IMR-90 (cell line): ENCODE results near the gene CCNJL. TPM values are rescaled to one million over a fixed set of nuclear protein-coding genes. Genes with fewer than 3 reads are reported as not detected.

Source experiments
- ATAC-seq: fragments of 200-7000 bp; cut with Tn5 transposase; 2 replicates; pipeline ENCODE4 v1.9.1; 2020; ENCODE audit warnings: low read depth, mild to moderate bottlenecking, moderate library complexity
- BruUV-seq: library from RNA; stranded (reverse); fragments of 400-500 nt; replicated peaks from 2 replicates; lab custom pipeline; 2021; lab: Mats Ljungman, UMichigan
- CTCF ChIA-PET: fragments of 300-600 bp; formaldehyde crosslinking; extraction: SDS; loops from one replicate; lab custom pipeline; 2021; ENCODE audit warnings: antibody characterized with exemption; lab: Yijun Ruan, JAX
- POLR2A ChIA-PET: fragments of 300-600 bp; sonication (Branson Sonifier 250); formaldehyde crosslinking; loops from one replicate; lab custom pipeline; 2022; ENCODE audit warnings: antibody characterized with exemption; ENCODE audit not compliant: unreplicated experiment; lab: Charles Lee
- DNase-seq: peaks from one replicate; pipeline ENCODE4 v3.0.0; 2013
- H2AFZ ChIP-seq: replicated peaks from 2 replicates; pipeline ENCODE3; 2013; ENCODE audit warnings: low read length, mild to moderate bottlenecking; ENCODE audit not compliant: poor library complexity
- H2AK5ac ChIP-seq: 2 replicates; pipeline ENCODE4 v1.6.1; 2013; ENCODE audit warnings: low read depth, low read length, inconsistent platforms
- H2AK9ac ChIP-seq: replicated peaks from 2 replicates; pipeline ENCODE3; 2013; ENCODE audit warnings: mild to moderate bottlenecking, low read depth, low read length, moderate library complexity; ENCODE audit not compliant: poor library complexity
- H2BK120ac ChIP-seq: 2 replicates; pipeline ENCODE4 v1.6.1; 2013; ENCODE audit warnings: low read depth, low read length, inconsistent platforms
- H2BK15ac ChIP-seq: 3 replicates; pipeline ENCODE4 v1.6.1; 2013; ENCODE audit warnings: low read depth, low read length, inconsistent platforms
- H2BK20ac ChIP-seq: 2 replicates; pipeline ENCODE4 v1.6.1; 2013; ENCODE audit warnings: low read depth, mild to moderate bottlenecking, inconsistent platforms, low read length, moderate library complexity
- H2BK5ac ChIP-seq: 2 replicates; pipeline ENCODE4 v1.6.1; 2013; ENCODE audit warnings: mild to moderate bottlenecking, low read depth, low read length, inconsistent platforms; ENCODE audit not compliant: poor library complexity, severe bottlenecking
- H3K14ac ChIP-seq: replicated peaks from 2 replicates; pipeline ENCODE4 v1.6.1; 2013; ENCODE audit warnings: low read depth, low read length, inconsistent platforms
- H3K18ac ChIP-seq: 2 replicates; pipeline ENCODE4 v1.6.1; 2013; ENCODE audit warnings: low read depth, low read length, control low read depth
- H3K23ac ChIP-seq: 2 replicates; pipeline ENCODE4 v1.6.1; 2013; ENCODE audit warnings: low read depth, low read length, inconsistent platforms
- H3K27ac ChIP-seq: 2 replicates; pipeline ENCODE4 v1.5.1; 2013; ENCODE audit warnings: mild to moderate bottlenecking, control low read depth, low read length; ENCODE audit not compliant: insufficient read depth
- H3K27me3 ChIP-seq: 2 replicates; pipeline ENCODE4 v1.6.1; 2013; ENCODE audit warnings: low read length; ENCODE audit not compliant: control insufficient read depth, insufficient read depth
- H3K36me3 ChIP-seq: 2 replicates; pipeline ENCODE4 v1.6.1; 2013; ENCODE audit warnings: low read length, mixed read lengths; ENCODE audit not compliant: control insufficient read depth, insufficient read depth
- H3K4ac ChIP-seq: 2 replicates; pipeline ENCODE4 v1.6.1; 2013; ENCODE audit warnings: low read depth, low read length, inconsistent platforms
- H3K4me1 ChIP-seq: 2 replicates; pipeline ENCODE4 v1.6.1; 2013; ENCODE audit warnings: low read length, mixed read lengths; ENCODE audit not compliant: control insufficient read depth, insufficient read depth
- H3K4me2 ChIP-seq: 2 replicates; pipeline ENCODE4 v1.6.1; 2013; ENCODE audit warnings: low read depth, mild to moderate bottlenecking, control low read depth, low read length, moderate library complexity
- H3K4me3 ChIP-seq: 2 replicates; pipeline ENCODE4 v1.5.1; 2013; ENCODE audit warnings: low read depth, mild to moderate bottlenecking, control low read depth, low read length, moderate library complexity; ENCODE audit not compliant: insufficient read depth
- H3K56ac ChIP-seq: 2 replicates; pipeline ENCODE4 v1.6.1; 2013; ENCODE audit warnings: low read length, inconsistent platforms; ENCODE audit not compliant: insufficient read depth; ENCODE audit errors: extremely low read depth
- H3K79me1 ChIP-seq, 2 experiments: 2 replicates each; pipeline ENCODE4 v1.6.1; 2013; ENCODE audit warnings: low read length in 2 of 2, inconsistent platforms in 1 of 2, low read depth in 1 of 2
- H3K9ac ChIP-seq: 2 replicates; pipeline ENCODE4 v1.6.1; 2013; ENCODE audit warnings: low read depth, low read length, control low read depth
- H3K9me1 ChIP-seq: 2 replicates; pipeline ENCODE4 v1.6.1; 2013; ENCODE audit warnings: low read length, inconsistent platforms; ENCODE audit not compliant: insufficient read depth
- H3K9me3 ChIP-seq: 2 replicates; pipeline ENCODE4 v1.6.1; 2013; ENCODE audit warnings: low read length; ENCODE audit not compliant: control insufficient read depth, insufficient read depth
- H4K20me1 ChIP-seq: 2 replicates; pipeline ENCODE4 v1.6.1; 2013; ENCODE audit warnings: low read length, inconsistent platforms; ENCODE audit not compliant: insufficient read depth
- H4K5ac ChIP-seq: 2 replicates; pipeline ENCODE4 v1.6.1; 2013; ENCODE audit warnings: mild to moderate bottlenecking, low read depth, low read length, control low read depth
- H4K8ac ChIP-seq, 2 experiments: 2 replicates each; pipeline ENCODE4 v1.6.1; 2013; ENCODE audit warnings: low read depth in 2 of 2, low read length in 2 of 2, control low read depth in 1 of 2, inconsistent platforms in 1 of 2
- H4K91ac ChIP-seq: 2 replicates; pipeline ENCODE4 v1.6.1; 2013; ENCODE audit warnings: low read depth, low read length, inconsistent platforms; ENCODE audit not compliant: insufficient read depth
- BHLHE40 ChIP-seq: fragments of 150-350 bp; IDR thresholded peaks from 2 replicates; pipeline ENCODE4 v1.6.1; 2016; ENCODE audit warnings: mild to moderate bottlenecking, low read depth, low read length
- CEBPB ChIP-seq: IDR thresholded peaks from 2 replicates; pipeline ENCODE4 v1.6.1; 2012; ENCODE audit warnings: low read depth, low read length, improper control_type of control experiment
- CHD1 ChIP-seq: IDR thresholded peaks from 2 replicates; pipeline ENCODE4 v1.6.1; 2012; ENCODE audit warnings: low read depth, low read length, improper control_type of control experiment
- CTCF ChIP-seq: conservative IDR thresholded peaks from 2 replicates; pipeline ENCODE4 v1.5.1; 2012; ENCODE audit warnings: mild to moderate bottlenecking, low read depth, low read length, improper control_type of control experiment
- FOS ChIP-seq: fragments of 150-350 bp; IDR thresholded peaks from 2 replicates; pipeline ENCODE4 v1.6.1; 2016; ENCODE audit warnings: low read depth, low read length
- MAZ ChIP-seq: IDR thresholded peaks from 2 replicates; pipeline ENCODE4 v1.6.1; 2012; ENCODE audit warnings: low read depth, mild to moderate bottlenecking, low read length, improper control_type of control experiment, moderate library complexity, borderline replicate concordance
- MXI1 ChIP-seq: IDR thresholded peaks from 2 replicates; pipeline ENCODE4 v1.6.1; 2012; ENCODE audit warnings: low read depth, mild to moderate bottlenecking, low read length, moderate library complexity, borderline replicate concordance
- NFE2L2 ChIP-seq: fragments of 150-350 bp; IDR thresholded peaks from 2 replicates; pipeline ENCODE4 v1.6.1; 2016; ENCODE audit warnings: low read depth, mild to moderate bottlenecking, low read length
- POLR2A ChIP-seq: IDR thresholded peaks from 2 replicates; pipeline ENCODE4 v1.6.1; 2012; ENCODE audit warnings: mild to moderate bottlenecking, low read depth, low read length
- RAD21 ChIP-seq: IDR thresholded peaks from 2 replicates; pipeline ENCODE4 v1.6.1; 2012; ENCODE audit warnings: low read length, improper control_type of control experiment
- RCOR1 ChIP-seq: IDR thresholded peaks from 2 replicates; pipeline ENCODE4 v1.6.1; 2012; ENCODE audit warnings: mild to moderate bottlenecking, low read length, improper control_type of control experiment; ENCODE audit not compliant: insufficient replicate concordance
- RFX5 ChIP-seq: IDR thresholded peaks from 2 replicates; pipeline ENCODE4 v1.8.0; 2012; ENCODE audit warnings: low read depth, mild to moderate bottlenecking, low read length, moderate library complexity
- SMC3 ChIP-seq: fragments of 150-350 bp; IDR thresholded peaks from 2 replicates; pipeline ENCODE4 v1.6.1; 2016; ENCODE audit warnings: low read depth, mild to moderate bottlenecking, antibody characterized with exemption, low read length, moderate library complexity
- WGBS, 2 experiments: methylation state at CpG; one replicate each; pipeline versions ENCODE4 v1.1.5 to v1.1.7; 2013; ENCODE audit warnings: missing lambda C conversion rate in 2 of 2; ENCODE audit not compliant: insufficient read length in 1 of 2; ENCODE audit errors: extremely low coverage in 2 of 2; 5-methylcytosine and 5-hydroxymethylcytosine counted together
- dilution Hi-C: fragments of 300-500 bp; cut with HindIII; formaldehyde crosslinking; loops from one replicate; pipeline ENCODE4 v1.14.3; 2018; ENCODE audit warnings: low sequenced_read_pairs; ENCODE audit not compliant: unreplicated experiment
- in situ Hi-C: fragments of 300-500 bp; cut with MboI; formaldehyde crosslinking; loops from 3 replicates; pipeline ENCODE4 v1.14.3; 2019; ENCODE audit warnings: low sequenced_read_pairs, inconsistent platforms, mixed read lengths
- intact Hi-C: fragments of 100-400 bp; cut with micrococcal nuclease; formaldehyde crosslinking; loops from 2 replicates; pipeline ENCODE4 v1.10.0; 2022
- polyA plus RNA-seq, 3 experiments: library from polyadenylated mRNA; depleted of rRNA; stranded (reverse); fragments of >200 nt; gene quantifications; 2 replicates each; pipeline ENCODE4 v1.2.3, GENCODE V29; 2012; ENCODE audit warnings: low replicate concordance in 1 of 3
- total RNA-seq: library from RNA; depleted of rRNA; stranded (reverse); fragments of >200 nt; gene quantifications from 2 replicates; pipeline ENCODE4 v1.2.3, GENCODE V29; 2012
- TF ChIP-seq, protein P1 (sequence below): fragments of 150-350 bp; IDR thresholded peaks from 2 replicates; pipeline ENCODE4 v1.6.1; 2016; ENCODE audit warnings: low read depth, mild to moderate bottlenecking, low read length, moderate library complexity, borderline replicate concordance
- TF ChIP-seq, protein P2 (sequence below): fragments of 150-350 bp; IDR thresholded peaks from 2 replicates; pipeline ENCODE4 v1.6.1; 2017; ENCODE audit warnings: mild to moderate bottlenecking, antibody characterized with exemption, low read length, low read depth

The CCNJL gene
- total and polyA plus RNA-seq, 2 of the 4 experiments (the other 2 are of a cell fraction): 2.0 to 3.8 TPM

DNA sequence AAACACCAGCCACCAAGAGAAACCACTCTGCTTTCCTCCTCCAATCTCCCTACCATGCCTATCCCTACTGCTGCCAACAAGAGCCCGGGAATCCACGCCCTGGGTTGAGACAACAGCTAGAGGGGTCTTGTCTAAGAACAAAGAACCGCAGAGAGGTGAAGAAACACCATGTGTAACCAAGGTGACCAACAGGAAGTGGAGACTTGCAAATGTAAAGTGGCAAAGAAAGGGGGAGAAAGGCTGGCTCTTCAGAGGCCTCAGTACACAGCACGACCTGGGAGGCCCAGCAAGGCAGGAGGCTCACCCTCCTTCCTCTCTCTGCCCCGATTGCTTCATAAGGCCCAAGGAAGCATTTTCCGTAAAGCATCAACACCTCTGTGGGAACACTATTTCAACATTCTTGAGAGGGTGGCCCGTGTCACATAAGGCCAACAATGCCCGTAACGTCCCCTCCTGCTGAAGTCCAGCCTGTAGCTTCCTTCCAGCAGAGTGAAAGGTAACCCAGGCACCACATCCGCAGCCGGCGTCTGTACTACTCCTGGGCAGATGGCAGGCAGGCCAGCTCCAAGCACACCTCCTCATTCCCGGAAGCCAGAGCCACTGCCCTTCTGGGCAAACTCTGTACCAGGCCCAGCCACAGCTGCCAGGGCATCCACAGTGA, 18.3 kb downstream of the CCNJL start:
- no peak overlapping the region for H2BK5ac ChIP-seq
- H3K23ac ChIP-seq: no peak overlapping the region
- TF ChIP-seq CHD1: no peak
- TF ChIP-seq, protein P1, sequence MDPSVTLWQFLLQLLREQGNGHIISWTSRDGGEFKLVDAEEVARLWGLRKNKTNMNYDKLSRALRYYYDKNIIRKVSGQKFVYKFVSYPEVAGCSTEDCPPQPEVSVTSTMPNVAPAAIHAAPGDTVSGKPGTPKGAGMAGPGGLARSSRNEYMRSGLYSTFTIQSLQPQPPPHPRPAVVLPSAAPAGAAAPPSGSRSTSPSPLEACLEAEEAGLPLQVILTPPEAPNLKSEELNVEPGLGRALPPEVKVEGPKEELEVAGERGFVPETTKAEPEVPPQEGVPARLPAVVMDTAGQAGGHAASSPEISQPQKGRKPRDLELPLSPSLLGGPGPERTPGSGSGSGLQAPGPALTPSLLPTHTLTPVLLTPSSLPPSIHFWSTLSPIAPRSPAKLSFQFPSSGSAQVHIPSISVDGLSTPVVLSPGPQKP: no peak
- no peak for TF ChIP-seq SMC3
- TF ChIP-seq CTCF: no peak
- no peak for TF ChIP-seq MXI1
- TF ChIP-seq NFE2L2: no peak
- TF ChIP-seq RCOR1: no peak
- TF ChIP-seq BHLHE40: no peak
- no peak for TF ChIP-seq CEBPB
- TF ChIP-seq FOS: no peak
- no peak for TF ChIP-seq POLR2A
- no peak for TF ChIP-seq MAZ
- TF ChIP-seq, protein P2, sequence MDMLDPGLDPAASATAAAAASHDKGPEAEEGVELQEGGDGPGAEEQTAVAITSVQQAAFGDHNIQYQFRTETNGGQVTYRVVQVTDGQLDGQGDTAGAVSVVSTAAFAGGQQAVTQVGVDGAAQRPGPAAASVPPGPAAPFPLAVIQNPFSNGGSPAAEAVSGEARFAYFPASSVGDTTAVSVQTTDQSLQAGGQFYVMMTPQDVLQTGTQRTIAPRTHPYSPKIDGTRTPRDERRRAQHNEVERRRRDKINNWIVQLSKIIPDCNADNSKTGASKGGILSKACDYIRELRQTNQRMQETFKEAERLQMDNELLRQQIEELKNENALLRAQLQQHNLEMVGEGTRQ: no peak
- TF ChIP-seq RFX5: no peak
- TF ChIP-seq RAD21: no peak
- H2AFZ ChIP-seq: no peak overlapping the region
- peaks cover 4% of the 10 kb centered on the region; the same call in 1 of the 2 replicates for H3K9me1 ChIP-seq
- no peak overlapping the region for H3K9ac ChIP-seq
- H3K4me2 ChIP-seq: no peak overlapping the region
- BruUV-seq: no TSS peak
- no peaks in the 10 kb centered on the region for H3K36me3 ChIP-seq
- no peak overlapping the region for H3K56ac ChIP-seq
- no peak overlapping the region for H2BK15ac ChIP-seq
- 74% methylated on average over 5 of the region's 13 CpGs; no CpG with 5 or more reads in 1 of the 2 experiments for WGBS, 2 experiments
- no peak overlapping the region for H3K4ac ChIP-seq
- no peaks in the 10 kb centered on the region for H3K27me3 ChIP-seq
- no peak overlapping the region for H4K91ac ChIP-seq
- H3K14ac ChIP-seq: no peak overlapping the region
- ATAC-seq (no peak), DNase-seq (no peak)
- dilution Hi-C loops (no loop called here), intact Hi-C loops (no loop called here), in situ Hi-C loops (no loop called here)
- peaks cover 24 to 46% of the 10 kb centered on the region in 2 experiments for H3K79me1 ChIP-seq
- no peaks in the 10 kb centered on the region for H3K9me3 ChIP-seq
- H2BK20ac ChIP-seq: no peak overlapping the region
- H4K8ac ChIP-seq: no peak overlapping the region
- no peak overlapping the region for H3K18ac ChIP-seq
- no peak overlapping the region for H2BK120ac ChIP-seq
- H2AK5ac ChIP-seq: no peak overlapping the region
- no peak overlapping the region for H3K27ac ChIP-seq
- POLR2A ChIA-PET: no interaction called here
- no peaks in the 10 kb centered on the region; the same call in 1 of the 2 replicates for H3K4me1 ChIP-seq
- no peak overlapping the region for H4K5ac ChIP-seq
- no peaks in the 10 kb centered on the region; the same call in 1 of the 2 replicates for H4K20me1 ChIP-seq
- no peak overlapping the region for H3K4me3 ChIP-seq
- no peak overlapping the region for H2AK9ac ChIP-seq
- CTCF ChIA-PET: no interaction called here
